ENCODE data around the gene B4GAT1. TPM values are rescaled to one million over a fixed set of nuclear protein-coding genes. Genes with fewer than 3 reads are reported as not detected.

B4GAT1 gene
- total and polyA plus RNA-seq, 2 of the 13 experiments (the other 11 are each of a cell fraction or from before 2014, with no cell fraction given), result 40.4 to 109 TPM

DNA sequence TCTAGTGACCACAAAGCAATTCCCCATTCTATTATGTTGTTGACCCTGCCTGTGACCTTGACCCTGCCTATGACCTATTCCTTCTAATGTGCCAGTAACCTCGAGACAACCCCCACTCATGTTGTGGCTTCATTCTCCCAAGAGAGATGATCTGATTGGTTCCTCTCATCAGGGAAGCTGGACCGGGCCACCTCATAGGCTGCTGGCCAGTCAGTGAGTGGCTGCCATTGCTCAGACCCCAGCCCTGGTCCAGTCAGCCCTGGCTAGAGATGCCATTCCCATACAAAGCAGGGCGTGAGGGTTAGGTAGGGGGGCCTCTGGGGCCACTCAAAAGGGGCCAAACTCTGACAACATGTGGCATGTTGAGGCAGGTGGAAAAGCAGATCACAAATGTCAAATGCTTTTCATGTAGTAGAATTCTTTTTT is 12.2 kb upstream of the B4GAT1 start (continued):
- TF ChIP-seq RARA (CRISPR knock-in tag; IDR thresholded peaks at IDR 0.05) (peak; percentile 51; the same call in 1 of the 2 replicates), NR2F1 (CRISPR knock-in tag; IDR thresholded peaks at IDR 0.05) (0 out of 4 replicates have a peak, but pooled peaks of 1 of the 2 experiments have one; percentile 14), ZNF260 (CRISPR knock-in tag; IDR thresholded peaks at IDR 0.05; ENCODE audit: borderline replicate concordance, low read depth) (no peak), PHF5A (CRISPR knock-in tag; IDR thresholded peaks at IDR 0.05; ENCODE audit: low read depth, unreplicated experiment) (no peak), AGO2 (optimal IDR thresholded peaks at IDR 0.05; ENCODE audit: low read depth, low read length) (peak; percentile 7), TRIM24 (CRISPR knock-in tag; IDR thresholded peaks at IDR 0.05) (no peak), MLXIP (CRISPR knock-in tag; IDR thresholded peaks at IDR 0.05; ENCODE audit: borderline replicate concordance) (no peak), SIN3A (IDR thresholded peaks at IDR 0.05; ENCODE audit: borderline replicate concordance, low read depth, low read length) (no peak), ZNF468 (CRISPR knock-in tag; IDR thresholded peaks at IDR 0.05) (no peak), HMG20B (CRISPR knock-in tag; conservative IDR thresholded peaks at IDR 0.05) (no peak), ZNF597 (CRISPR knock-in tag; IDR thresholded peaks at IDR 0.05) (no peak), POGZ (CRISPR knock-in tag; IDR thresholded peaks at IDR 0.05) (no peak), SPEN (CRISPR knock-in tag; IDR thresholded peaks at IDR 0.05; ENCODE audit: low read depth) (no peak), BORCS8-MEF2B (CRISPR knock-in tag; IDR thresholded peaks at IDR 0.05) (no peak), ZNF749 (CRISPR knock-in tag; IDR thresholded peaks at IDR 0.05; ENCODE audit: borderline replicate concordance) (no peak), ZMYM2 (CRISPR knock-in tag; IDR thresholded peaks at IDR 0.05) (no peak), RXRA (CRISPR knock-in tag; IDR thresholded peaks at IDR 0.05) (peak; percentile 15; the same call in 1 of the 2 replicates), NR2F6 (IDR thresholded peaks at IDR 0.05) (peak; percentile 74), NR2F6 (CRISPR knock-in tag; IDR thresholded peaks at IDR 0.05) (0 out of 2 replicates have a peak, but pooled peaks have one; percentile 37), ZNF546 (CRISPR knock-in tag; conservative IDR thresholded peaks at IDR 0.05) (no peak), ZNF281 (CRISPR knock-in tag; IDR thresholded peaks at IDR 0.05; ENCODE audit: borderline replicate concordance) (peak; percentile 26; the same call in 1 of the 2 replicates)
- TF ChIP-seq, protein P1, sequence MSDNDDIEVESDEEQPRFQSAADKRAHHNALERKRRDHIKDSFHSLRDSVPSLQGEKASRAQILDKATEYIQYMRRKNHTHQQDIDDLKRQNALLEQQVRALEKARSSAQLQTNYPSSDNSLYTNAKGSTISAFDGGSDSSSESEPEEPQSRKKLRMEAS (IDR thresholded peaks at IDR 0.05), result no peak
- TF ChIP-seq, protein P2, sequence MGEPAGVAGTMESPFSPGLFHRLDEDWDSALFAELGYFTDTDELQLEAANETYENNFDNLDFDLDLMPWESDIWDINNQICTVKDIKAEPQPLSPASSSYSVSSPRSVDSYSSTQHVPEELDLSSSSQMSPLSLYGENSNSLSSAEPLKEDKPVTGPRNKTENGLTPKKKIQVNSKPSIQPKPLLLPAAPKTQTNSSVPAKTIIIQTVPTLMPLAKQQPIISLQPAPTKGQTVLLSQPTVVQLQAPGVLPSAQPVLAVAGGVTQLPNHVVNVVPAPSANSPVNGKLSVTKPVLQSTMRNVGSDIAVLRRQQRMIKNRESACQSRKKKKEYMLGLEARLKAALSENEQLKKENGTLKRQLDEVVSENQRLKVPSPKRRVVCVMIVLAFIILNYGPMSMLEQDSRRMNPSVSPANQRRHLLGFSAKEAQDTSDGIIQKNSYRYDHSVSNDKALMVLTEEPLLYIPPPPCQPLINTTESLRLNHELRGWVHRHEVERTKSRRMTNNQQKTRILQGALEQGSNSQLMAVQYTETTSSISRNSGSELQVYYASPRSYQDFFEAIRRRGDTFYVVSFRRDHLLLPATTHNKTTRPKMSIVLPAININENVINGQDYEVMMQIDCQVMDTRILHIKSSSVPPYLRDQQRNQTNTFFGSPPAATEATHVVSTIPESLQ (CRISPR knock-in tag; conservative IDR thresholded peaks at IDR 0.05), result no peak
